Hematopoietic multipotent progenitor cell treated with erythropoietin and hydrocortisone succinate and interleukin-3 and kit ligand, for 4 days (in vitro differentiated cells): ENCODE results near the gene PEX16.
A peak's percentile ranks its signal among the peaks of the same experiment; 100 is the strongest.
"Not testable (repeated sequence)": the region's sequence is repeated elsewhere in the genome, so short reads cannot be mapped to it uniquely, and the experiment has no call there.

ENCODE experiments used
- DNase-seq: peaks from one replicate; pipeline ENCODE4 v3.0.0-alpha.2; 2015

The PEX16 gene

DNA sequence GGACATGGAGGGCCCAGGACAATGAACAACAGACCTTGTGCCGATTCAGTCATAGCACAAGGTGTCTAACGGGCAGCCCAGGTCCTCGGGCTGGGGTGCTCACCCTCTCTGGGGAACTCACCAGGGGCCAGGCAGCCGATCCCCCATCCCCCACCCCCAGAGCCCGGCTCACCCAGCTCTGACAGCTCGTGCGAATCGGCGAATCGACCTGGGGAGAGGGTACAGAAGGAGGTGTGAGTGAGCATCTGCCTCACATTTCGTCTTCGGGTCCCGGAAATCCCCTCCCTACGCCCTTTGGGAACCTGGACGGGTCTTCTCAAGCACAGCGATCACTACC lies 423 bp downstream of the PEX16 start:
- peak; percentile 20 for DNase-seq

DNA sequence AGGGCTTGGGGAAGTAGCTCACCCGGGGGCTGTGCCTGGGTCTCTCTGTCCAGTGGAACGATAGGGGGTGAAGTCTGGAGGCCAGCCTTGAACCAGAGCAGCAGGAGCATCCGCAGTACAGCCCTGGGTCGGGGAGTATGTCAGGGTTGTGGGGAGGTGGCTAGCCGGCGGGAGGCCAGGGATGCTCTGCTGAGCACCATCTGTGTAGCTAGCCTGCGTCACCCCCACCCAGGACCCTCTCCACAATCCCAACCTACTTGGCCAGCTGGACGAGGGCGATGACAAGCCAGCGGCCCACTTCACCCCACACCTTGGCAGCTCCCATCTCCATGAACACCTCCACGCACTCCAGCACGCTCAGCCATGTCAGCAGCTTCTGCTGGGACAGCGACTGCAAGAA lies 2.2 kb downstream of the PEX16 start:
- DNase-seq, result no peak

DNA sequence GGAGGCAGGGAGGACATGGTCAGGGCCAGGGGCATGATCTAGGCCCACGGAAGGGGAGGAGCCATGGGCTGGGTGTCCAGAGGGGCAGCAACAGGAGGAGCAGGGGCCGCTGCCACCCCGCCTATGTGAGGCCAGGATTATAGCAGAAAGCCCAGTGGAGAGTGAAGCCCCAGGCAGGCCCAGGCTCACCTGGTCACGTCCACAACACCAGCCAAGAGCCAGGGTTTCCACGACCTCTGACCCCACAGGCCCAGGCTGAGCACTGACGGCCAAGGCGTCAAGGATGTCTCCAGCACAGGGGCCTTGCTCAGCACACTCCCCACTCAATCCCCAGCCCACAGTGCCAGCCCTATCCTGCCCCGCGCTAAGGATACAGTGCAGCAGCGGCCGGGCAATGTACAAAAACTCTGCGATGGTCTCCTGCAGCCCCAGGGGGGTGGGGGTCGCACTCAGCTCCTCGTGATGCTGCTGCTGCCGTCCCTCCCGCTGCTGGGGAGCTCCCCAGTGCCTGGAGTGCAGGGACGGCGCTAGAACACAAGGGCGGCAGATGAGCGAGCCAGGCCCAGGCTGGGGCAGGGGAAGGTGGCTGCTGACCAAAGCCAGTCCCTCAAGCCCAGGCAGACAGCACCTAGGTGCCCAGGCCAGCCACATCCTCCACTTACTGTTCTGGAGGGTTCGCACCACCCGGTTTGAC lies 3.6 kb downstream of the PEX16 start:
- no peak for DNase-seq

GRCh38 chr11:45913514-45913913 lies 4.2 kb downstream of the PEX16 start:
- no peak for DNase-seq

DNA sequence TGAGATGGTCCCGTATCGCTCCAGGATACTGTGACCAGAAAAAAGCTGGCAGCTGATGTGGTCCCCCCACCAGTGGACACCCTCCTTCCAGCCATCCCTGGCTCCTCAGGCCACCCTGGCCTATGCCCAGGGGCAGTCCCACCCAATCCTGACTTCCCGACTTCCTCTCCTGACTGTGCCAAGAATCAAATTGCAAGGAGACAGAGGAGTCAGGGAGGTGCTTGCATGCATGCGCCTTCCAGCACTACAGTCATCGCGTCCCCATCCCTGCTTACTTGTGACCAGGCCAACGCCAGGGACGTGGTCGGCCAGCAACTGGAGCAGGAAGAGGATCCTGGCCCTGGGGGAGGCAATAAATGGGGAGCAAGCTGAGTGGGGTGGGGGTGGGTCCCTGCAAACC lies 7.1 kb downstream of the PEX16 start:
- DNase-seq, result no peak

DNA sequence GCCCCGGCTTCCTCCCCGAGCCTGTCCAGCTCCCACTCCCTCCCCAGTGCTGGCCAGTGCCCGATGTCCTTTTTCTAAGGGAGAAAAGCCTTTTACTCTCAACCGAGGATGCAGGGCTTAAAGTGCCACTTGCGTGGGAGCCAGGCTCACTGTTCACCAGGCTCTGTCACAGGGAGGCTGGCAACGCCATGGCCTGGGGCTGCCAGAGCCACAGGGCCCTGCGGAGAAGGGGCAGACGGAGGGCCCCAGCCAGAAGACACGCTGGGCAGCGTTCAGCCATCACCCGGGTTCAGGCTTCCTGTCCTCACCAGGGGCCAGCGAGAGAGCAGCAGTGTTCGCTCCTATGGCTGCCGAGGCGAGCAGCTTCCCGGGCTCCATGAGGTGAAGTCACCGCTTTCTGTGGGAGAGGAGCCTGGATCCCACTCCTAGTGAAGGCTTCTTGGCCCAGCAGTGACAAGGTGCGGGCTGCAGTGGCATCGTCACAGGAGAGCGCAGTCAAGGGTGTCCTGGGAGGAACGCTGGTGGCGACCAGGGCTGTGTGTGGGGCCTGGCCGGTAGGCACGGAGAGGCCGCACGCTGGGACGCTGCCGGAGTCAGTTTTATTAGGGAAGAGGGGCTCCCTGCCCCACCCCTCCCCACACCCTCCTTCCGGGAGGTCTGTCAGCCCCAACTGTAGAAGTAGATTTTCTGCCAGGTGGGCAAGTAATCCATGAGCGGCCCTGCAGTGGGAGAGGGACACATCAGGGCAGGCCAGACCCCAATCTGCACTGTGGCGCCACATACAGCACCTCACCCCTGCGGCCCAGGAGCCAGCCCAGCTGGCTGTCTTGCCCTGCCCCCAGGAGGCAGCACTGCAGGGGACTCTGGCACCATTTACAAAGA lies 7.8 kb downstream of the PEX16 start:
- no peak for DNase-seq

GRCh38 chr11:45907911-45908370 lies 9.7 kb downstream of the PEX16 start:
- no peak for DNase-seq

DNA sequence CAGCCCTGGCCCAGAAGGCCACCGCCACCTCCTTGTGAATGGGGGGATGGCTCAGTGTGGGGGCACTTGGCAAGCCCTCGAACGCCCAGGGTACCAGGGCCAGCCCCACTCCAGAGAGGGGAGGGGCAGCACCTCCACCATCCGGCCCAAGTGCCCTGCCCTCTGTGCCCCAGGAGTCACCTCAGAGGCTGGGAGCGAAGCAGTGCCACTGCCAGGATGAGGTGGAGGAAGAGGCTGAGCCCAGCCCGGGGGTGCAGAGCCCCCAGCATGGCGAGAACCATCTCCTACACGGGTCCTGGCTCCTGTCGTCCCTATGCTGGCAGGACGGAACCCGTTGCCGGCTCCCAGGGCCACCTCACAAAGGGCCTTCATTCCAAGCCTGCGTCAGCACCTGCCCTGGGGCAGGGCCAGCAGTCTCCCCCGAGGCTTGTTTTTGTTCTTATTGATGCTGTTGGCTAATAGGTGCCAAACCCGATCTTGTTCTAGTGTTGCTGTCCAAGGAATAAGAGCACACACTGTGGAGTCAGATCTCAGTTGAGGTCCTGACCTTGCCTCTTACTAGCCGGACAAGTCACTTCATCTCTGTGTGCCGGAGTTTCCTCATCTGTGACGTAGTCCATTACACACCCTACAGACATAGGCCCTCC lies 10.6 kb downstream of the PEX16 start, which contains the start of gene FREY1:
TSS of gene FREY1 (minus strand) at position 307 of the 647 bp plus-strand sequence. CDS start at position 281, 26 bp downstream.
- DNase-seq, result no peak

DNA sequence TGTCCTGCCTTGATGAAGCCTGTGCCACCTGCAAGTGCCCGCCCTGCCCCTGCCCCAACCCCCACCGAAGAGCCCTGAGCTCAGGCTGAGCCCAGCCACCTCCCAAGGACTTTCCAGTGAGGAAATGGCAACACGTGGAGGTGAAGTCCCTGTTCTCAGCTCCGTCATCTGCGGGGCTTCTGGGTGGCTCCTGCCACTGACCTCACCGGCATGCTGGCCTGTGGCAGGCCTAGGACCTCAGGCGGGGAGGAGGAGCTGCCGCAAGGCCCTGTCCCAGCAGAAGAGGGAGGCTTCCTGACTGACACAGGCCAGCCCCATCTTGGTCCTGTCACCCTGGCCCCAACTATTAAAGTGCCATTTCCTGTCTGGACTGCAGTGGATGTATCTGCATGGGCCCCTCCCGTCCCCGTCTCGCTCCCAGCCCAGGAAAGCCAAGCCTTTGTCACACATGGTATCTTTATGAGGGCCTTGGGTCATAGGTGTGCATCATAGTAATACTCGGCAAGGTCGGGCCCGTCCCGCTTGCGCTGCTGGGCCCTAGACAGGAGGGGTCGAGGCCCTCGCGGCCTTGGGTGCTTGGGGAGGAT lies 11.5 kb downstream of the PEX16 start:
- DNase-seq, result no peak

DNA sequence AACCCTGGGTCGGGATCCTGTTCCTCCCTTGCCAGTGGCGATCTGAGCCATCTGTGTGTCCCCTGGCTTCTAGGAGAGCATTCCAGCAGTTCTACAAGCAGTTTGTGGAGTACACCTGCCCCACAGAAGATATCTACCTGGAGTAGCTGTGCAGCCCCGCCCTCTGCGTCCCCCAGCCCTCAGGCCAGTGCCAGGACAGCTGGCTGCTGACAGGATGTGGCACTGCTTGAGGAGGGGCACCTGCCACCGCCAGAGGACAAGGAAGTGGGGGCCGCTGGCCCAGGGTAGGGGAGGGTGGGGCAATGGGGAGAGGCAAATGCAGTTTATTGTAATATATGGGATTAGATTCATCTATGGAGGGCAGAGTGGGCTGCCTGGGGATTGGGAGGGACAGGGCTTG lies 12.1 kb downstream of the PEX16 start:
- not testable (repeated sequence) for DNase-seq

DNA sequence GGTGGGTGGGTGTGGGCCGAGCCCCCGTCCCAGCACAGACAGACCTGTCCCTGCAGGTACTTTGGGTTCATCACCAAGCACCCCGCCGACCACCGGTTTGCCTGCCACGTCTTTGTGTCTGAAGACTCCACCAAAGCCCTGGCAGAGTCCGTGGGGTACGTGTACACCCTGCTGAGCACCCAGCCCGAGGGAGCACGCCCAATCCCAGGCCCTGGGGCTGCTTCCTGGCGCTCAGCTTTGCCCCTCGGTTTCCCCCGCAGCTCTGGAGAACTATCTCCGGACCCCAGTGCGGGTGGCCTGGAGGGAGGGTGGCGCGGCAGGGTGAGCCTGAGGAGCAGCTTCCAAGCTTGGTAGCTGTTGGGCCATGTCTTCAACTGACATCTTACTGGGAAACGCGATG lies 12.6 kb downstream of the PEX16 start:
- DNase-seq, result no peak

GRCh38 chr11:45904309-45904915 lies 13.3 kb downstream of the PEX16 start:
- no peak for DNase-seq

GRCh38 chr11:45902452-45903380 lies 15.0 kb downstream of the PEX16 start:
- no peak for DNase-seq

DNA sequence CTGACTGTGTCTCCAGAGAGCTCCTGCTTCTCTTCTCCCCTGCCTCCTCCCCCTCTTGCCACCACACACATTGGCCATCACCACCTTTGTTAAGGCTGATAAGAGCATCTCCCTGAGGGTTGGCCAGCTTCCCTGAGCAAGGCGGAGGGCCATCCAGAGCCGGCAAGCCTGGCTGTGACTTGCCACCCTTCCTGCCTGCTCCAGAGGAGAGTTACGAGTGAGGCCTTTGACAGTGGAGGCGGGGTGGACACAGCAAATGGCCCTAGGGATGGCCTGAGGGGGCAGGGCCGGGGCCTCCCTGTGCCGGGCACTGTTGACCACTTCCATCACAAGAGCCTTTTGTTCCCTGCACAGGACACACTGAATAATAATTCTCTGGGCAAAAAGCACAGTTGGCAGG lies 16.1 kb downstream of the PEX16 start:
- DNase-seq, result peak; percentile 43

DNA sequence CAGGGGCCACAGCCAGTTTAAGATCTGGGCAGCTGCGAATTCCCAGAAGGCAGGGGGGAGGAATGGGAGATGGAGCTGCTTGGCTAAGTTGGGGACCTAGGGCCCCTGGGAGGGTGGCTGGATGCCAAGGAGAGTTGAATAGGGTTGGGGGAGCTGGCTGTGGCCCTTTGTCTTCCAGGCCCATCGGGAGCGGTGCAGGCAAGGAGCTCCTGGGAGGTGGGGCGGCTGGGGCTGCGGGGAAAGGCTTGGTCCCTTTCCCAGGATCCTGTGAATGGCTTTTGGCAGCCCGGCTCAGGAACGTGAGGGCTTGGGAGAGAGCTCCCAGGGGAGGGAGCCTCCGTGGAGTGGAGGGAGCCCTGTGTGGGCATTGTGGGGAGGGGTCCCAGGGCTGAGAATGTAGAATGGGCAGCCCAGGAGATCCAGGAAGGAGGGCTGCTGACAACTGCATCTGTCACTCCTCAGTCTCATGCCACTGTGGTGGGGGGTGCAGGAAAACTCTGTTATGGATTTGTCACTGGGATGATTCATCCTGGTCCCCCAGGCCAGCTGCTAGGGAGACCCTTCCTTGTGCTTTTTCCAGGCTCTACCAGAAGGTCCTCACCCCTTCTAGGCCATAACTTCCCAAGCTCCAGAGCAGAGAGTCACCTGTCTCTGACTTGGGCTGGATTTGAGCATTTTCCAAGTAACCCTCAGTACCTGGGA lies 16.6 kb downstream of the PEX16 start:
- DNase-seq, result no peak

- DNase-seq, result not testable (repeated sequence)
Observed at GRCh38 chr11:45900175-45900800, 17.4 kb downstream of the PEX16 start.

GRCh38 chr11:45899448-45900174 lies 18.1 kb downstream of the PEX16 start:
- peak; percentile 78 for DNase-seq

DNA sequence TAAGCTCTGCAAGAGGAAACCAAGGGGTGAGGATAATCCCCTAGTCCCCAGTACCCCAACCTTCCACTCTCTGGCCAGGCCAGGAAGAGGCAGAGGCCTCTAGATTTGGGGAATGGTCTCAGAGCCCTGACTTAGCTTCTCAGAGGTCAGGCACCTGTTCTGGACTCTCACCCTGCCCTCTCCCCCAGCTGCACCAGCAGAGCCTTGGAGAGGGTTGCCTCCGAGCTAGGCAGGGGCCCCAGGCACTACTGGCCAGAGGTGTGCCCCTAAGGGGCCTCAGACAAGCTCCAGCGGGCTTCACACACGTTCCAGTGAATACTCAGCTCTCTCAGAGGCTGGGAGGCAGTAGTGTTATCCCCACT lies 18.6 kb downstream of the PEX16 start:
- no peak for DNase-seq

DNA sequence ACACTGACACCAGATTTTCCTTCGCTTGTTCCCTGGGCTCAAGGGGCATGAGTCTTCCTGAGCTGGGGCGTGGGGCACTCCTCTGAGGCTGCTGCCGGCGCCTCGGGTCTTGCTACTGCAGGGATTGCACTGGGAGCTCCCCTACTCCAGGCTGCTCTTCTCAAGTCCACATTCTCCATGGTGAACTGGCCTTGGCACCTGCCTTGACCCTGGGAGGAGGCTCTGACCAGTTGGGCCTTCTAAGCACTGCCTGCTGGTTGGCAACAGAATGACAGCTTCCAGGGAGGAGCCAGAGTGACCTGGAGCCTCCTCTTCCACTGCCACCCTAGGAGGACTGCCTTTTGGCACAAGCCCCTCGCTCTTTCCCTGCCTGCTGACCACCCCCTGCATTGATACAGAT lies 20.1 kb downstream of the PEX16 start:
- no peak for DNase-seq

GRCh38 chr11:45896422-45896984 lies 21.2 kb downstream of the PEX16 start:
- DNase-seq, result no peak
